ENCODE data around the gene IPO11. TPM values are rescaled to one million over a fixed set of nuclear protein-coding genes. Genes with fewer than 3 reads are reported as not detected.

IPO11 gene
- total RNA-seq, 1 experiment from 2014 or later, result 66.5 TPM

DNA sequence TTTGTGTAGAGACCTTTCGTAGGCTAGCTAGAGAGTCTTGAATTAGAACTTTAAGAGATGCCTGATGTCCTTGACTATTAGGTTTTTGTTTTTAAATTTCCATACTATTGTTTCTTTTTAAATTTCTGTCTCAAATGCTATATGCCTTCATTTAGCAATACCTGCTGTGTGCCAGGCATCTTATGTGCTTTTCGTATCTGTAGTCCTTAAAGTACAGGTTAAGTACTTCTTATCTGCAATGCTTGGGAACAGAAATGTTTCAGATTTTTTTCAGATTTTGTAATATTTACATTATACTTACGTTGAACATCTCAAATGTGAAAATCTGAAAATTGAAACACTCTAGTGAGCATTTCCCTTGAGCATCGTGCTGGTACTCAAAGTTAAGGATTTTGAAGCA is 49.0 kb downstream of the IPO11 start:
- POLR2A ChIA-PET (ENCODE audit: low non-redundant PET), result no interaction called here
- no peaks in the 10 kb centered on the region for H3K9me3 ChIP-seq (ENCODE audit: low read depth, low read length, poor library complexity, severe bottlenecking)
- peaks cover 9% of the 10 kb centered on the region for H3K4me1 ChIP-seq (ENCODE audit: insufficient read depth, low read length, poor library complexity, severe bottlenecking)
- no peak for TF ChIP-seq EZH2 (IDR thresholded peaks at IDR 0.05; ENCODE audit: borderline replicate concordance, low read depth, low read length, poor library complexity, severe bottlenecking)
- TF ChIP-seq, protein P1, sequence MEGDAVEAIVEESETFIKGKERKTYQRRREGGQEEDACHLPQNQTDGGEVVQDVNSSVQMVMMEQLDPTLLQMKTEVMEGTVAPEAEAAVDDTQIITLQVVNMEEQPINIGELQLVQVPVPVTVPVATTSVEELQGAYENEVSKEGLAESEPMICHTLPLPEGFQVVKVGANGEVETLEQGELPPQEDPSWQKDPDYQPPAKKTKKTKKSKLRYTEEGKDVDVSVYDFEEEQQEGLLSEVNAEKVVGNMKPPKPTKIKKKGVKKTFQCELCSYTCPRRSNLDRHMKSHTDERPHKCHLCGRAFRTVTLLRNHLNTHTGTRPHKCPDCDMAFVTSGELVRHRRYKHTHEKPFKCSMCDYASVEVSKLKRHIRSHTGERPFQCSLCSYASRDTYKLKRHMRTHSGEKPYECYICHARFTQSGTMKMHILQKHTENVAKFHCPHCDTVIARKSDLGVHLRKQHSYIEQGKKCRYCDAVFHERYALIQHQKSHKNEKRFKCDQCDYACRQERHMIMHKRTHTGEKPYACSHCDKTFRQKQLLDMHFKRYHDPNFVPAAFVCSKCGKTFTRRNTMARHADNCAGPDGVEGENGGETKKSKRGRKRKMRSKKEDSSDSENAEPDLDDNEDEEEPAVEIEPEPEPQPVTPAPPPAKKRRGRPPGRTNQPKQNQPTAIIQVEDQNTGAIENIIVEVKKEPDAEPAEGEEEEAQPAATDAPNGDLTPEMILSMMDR (conservative IDR thresholded peaks at IDR 0.05; ENCODE audit: low read depth, low read length), result no peak
- H3K27me3 ChIP-seq (replicated peaks; ENCODE audit: insufficient read depth, low read depth, low read length, poor library complexity), result no peaks in the 10 kb centered on the region
- CTCF ChIA-PET, result no interaction called here
- H3K27ac ChIP-seq (ENCODE audit: low read depth, low read length, poor library complexity, severe bottlenecking), result no peak overlapping the region
- no peak for DNase-seq (ENCODE audit: low spot score)
- no peak overlapping the region for H3K4me3 ChIP-seq (ENCODE audit: low read depth, low read length, poor library complexity, severe bottlenecking)
- intact Hi-C loops (cut with micrococcal nuclease; ENCODE audit: unreplicated experiment), result no loop called here
- H3K36me3 ChIP-seq (ENCODE audit: insufficient read depth, low read length, poor library complexity, severe bottlenecking), result no peaks in the 10 kb centered on the region
- BruUV-seq (replicated peaks), result no TSS peak

DNA sequence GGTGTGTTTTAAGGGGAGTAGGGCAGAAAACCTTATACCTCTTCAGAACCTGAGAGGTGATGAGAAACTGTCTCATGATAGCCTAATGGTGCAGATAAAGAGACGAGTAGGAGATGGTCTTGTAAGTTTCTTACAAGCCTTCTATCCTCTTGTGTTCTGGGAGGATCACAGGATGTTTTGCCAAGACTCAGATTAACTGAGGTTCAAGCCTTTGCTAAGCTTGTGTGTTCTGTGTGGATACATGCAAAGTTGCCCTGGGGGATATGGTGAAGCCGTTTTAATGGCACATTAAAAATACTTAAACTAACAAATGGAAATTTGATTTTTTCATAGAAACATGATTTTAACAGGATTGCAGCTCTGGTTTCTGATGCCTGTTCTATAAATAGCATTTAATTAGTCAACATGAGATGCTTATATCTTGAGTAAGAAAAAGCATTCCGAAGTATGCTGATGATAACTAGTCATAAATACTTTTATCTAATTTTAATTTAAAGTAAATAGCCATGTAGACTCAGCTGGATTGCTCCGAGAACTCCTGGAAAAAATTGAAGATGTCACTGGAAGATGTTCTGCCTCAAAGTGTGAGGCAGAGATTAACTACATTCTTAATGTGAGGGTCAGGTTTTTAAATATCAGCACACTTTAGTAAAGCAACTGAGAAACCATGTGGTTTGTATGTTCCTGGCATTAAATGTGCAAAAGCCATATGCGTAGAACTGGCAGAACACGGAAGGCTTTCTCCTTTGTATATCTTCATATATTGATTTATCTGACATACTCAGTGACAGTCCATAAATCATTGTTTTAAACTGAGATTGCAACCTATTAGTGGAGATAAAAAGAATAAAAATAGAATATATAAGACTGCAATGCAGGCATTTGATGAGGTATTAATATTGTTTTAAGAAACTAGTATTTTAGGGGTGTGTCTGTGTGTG is 53.7 kb downstream of the IPO11 start:
- peaks cover 13% of the 10 kb centered on the region for H3K36me3 ChIP-seq (ENCODE audit: insufficient read depth, low read length, poor library complexity, severe bottlenecking)
- no peak for DNase-seq (ENCODE audit: low spot score)
- no peaks in the 10 kb centered on the region for H3K9me3 ChIP-seq (ENCODE audit: low read depth, low read length, poor library complexity, severe bottlenecking)
- intact Hi-C loops (cut with micrococcal nuclease; ENCODE audit: unreplicated experiment), result no loop called here
- no peak overlapping the region for H3K4me3 ChIP-seq (ENCODE audit: low read depth, low read length, poor library complexity, severe bottlenecking)
- ChIA-PET POLR2A (ENCODE audit: low non-redundant PET) (no interaction called here), CTCF (no interaction called here)
- no peaks in the 10 kb centered on the region for H3K27me3 ChIP-seq (replicated peaks; ENCODE audit: insufficient read depth, low read depth, low read length, poor library complexity)
- TF ChIP-seq, protein P1 (conservative IDR thresholded peaks at IDR 0.05; ENCODE audit: low read depth, low read length), result no peak
- no peak for TF ChIP-seq EZH2 (IDR thresholded peaks at IDR 0.05; ENCODE audit: borderline replicate concordance, low read depth, low read length, poor library complexity, severe bottlenecking)
- no peak overlapping the region for H3K27ac ChIP-seq (ENCODE audit: low read depth, low read length, poor library complexity, severe bottlenecking)
- BruUV-seq (replicated peaks), result no TSS peak
- H3K4me1 ChIP-seq (ENCODE audit: insufficient read depth, low read length, poor library complexity, severe bottlenecking), result peaks cover 9% of the 10 kb centered on the region

DNA sequence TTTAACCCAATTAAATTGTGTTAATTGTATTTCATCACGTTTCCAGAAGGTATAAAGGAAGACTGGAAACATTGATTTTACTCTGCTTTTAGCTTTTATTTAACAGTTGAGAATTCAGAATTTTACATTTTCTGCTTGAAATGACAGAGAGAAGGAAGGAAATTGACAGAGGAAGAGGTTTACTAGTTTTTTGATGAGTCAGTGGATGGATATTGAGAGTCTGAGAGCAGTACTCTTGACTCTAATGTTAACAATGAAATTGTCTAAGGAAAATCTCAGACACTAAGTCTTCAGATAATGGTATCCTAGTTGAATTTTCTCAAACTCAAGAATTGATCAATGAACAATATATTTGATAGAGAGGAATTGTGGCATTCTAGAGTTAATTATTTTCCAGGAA is 60.6 kb downstream of the IPO11 start:
- Histone ChIP-seq H3K36me3 (ENCODE audit: insufficient read depth, low read length, poor library complexity, severe bottlenecking) (peaks cover 5% of the 10 kb centered on the region), H3K9me3 (ENCODE audit: low read depth, low read length, poor library complexity, severe bottlenecking) (no peaks in the 10 kb centered on the region), H3K4me1 (ENCODE audit: insufficient read depth, low read length, poor library complexity, severe bottlenecking) (no peaks in the 10 kb centered on the region), H3K4me3 (ENCODE audit: low read depth, low read length, poor library complexity, severe bottlenecking) (no peak overlapping the region), H3K27me3 (replicated peaks; ENCODE audit: insufficient read depth, low read depth, low read length, poor library complexity) (no peaks in the 10 kb centered on the region), H3K27ac (ENCODE audit: low read depth, low read length, poor library complexity, severe bottlenecking) (no peak overlapping the region)
- BruUV-seq (replicated peaks), result no TSS peak
- intact Hi-C loops (cut with micrococcal nuclease; ENCODE audit: unreplicated experiment), result no loop called here
- TF ChIP-seq, protein P1 (conservative IDR thresholded peaks at IDR 0.05; ENCODE audit: low read depth, low read length), result no peak
- no peak for TF ChIP-seq EZH2 (IDR thresholded peaks at IDR 0.05; ENCODE audit: borderline replicate concordance, low read depth, low read length, poor library complexity, severe bottlenecking)
- POLR2A ChIA-PET (ENCODE audit: low non-redundant PET), result no interaction called here
- DNase-seq (ENCODE audit: low spot score), result peak; percentile 7
- CTCF ChIA-PET, result no interaction called here

Data from A673 (cell line).